HG03097 (cell line): ENCODE results near the gene LRCH3.
"Not testable (repeated sequence)": the region's sequence is repeated elsewhere in the genome, so short reads cannot be mapped to it uniquely, and the experiment has no call there.

Source experiments
- ATAC-seq: cut with Tn5 transposase; IDR thresholded peaks from one replicate; pipeline ENCODE4 v1.9.1; 2021; ENCODE audit not compliant: unreplicated experiment, low FRiP score

Gene LRCH3

GRCh38 chr3:197881970-197882338 lies 90.9 kb downstream of the LRCH3 start:
- no peak for ATAC-seq

- no peak for ATAC-seq
Observed at GRCh38 chr3:197882586-197882985, 91.5 kb downstream of the LRCH3 start.

- ATAC-seq, result no peak
Observed at GRCh38 chr3:197883541-197883940, 92.5 kb downstream of the LRCH3 start.

GRCh38 chr3:197884330-197884729 lies 93.3 kb downstream of the LRCH3 start:
- not testable (repeated sequence) for ATAC-seq

GRCh38 chr3:197886052-197886451 lies 95.0 kb downstream of the LRCH3 start:
- ATAC-seq, result not testable (repeated sequence)

- not testable (repeated sequence) for ATAC-seq
Observed at GRCh38 chr3:197887430-197888053, 96.5 kb downstream of the LRCH3 start.

- no peak for ATAC-seq
Observed at GRCh38 chr3:197888511-197888910, 97.5 kb downstream of the LRCH3 start.

- ATAC-seq, result no peak
Observed at GRCh38 chr3:197889204-197889930, 98.3 kb downstream of the LRCH3 start.

- ATAC-seq, result no peak
Observed at GRCh38 chr3:197890693-197891092, 99.6 kb downstream of the LRCH3 start.

GRCh38 chr3:197892162-197892561 lies 101.1 kb downstream of the LRCH3 start:
- ATAC-seq, result no peak

- no peak for ATAC-seq
Observed at GRCh38 chr3:197896421-197896820, 105.4 kb downstream of the LRCH3 start.

- no peak for ATAC-seq
Observed at GRCh38 chr3:197899833-197900478, 108.9 kb downstream of the LRCH3 start.

GRCh38 chr3:197901626-197902025 lies 110.6 kb downstream of the LRCH3 start:
- no peak for ATAC-seq

- no peak for ATAC-seq
Observed at GRCh38 chr3:197906023-197906849, 115.2 kb downstream of the LRCH3 start.

- no peak for ATAC-seq
Observed at GRCh38 chr3:197906850-197907187, 115.8 kb downstream of the LRCH3 start.

GRCh38 chr3:197907196-197907595 lies 116.1 kb downstream of the LRCH3 start:
- no peak for ATAC-seq

- not testable (repeated sequence) for ATAC-seq
Observed at GRCh38 chr3:197908550-197908949, 117.5 kb downstream of the LRCH3 start.

GRCh38 chr3:197908957-197909701 lies 118.1 kb downstream of the LRCH3 start:
- no peak for ATAC-seq

- ATAC-seq, result no peak
Observed at GRCh38 chr3:197912741-197913476, 121.9 kb downstream of the LRCH3 start.
